Bronchial smooth muscle cell (primary cell): Measurements from ENCODE around the gene SPINK7. TPM values are rescaled to one million over a fixed set of nuclear protein-coding genes. Genes with fewer than 3 reads are reported as not detected.

Source experiments
- total RNA-seq: library from RNA; depleted of rRNA; stranded (reverse); fragments of >200 nt; gene quantifications from 2 replicates; pipeline ENCODE4 v1.2.1, GENCODE V29; 2014

The SPINK7 gene
- not detected in 2 replicates for total RNA-seq

DNA sequence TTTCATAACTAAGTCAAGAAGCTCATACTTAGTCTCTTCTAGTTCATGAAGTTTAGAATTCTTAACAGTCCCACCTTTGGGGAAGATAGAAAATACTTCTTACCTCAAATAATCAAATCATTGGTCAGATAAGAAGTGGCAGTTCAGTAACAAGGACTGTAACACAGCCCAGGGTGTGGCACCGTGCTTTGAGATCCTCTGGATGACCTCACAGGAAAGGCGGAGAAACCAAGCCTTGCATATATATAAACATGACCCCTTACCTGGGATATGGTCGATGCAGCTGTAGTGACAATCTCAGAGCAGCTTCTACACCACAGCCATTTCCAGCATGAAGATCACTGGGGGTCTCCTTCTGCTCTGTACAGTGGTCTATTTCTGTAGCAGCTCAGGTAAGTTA is at the start of gene SPINK7:
Gene SPINK7 (plus strand): TSS at position 271 of the 400 bp plus-strand sequence. CDS start 61 bp downstream, at position 332.

GRCh38 chr5:148268566-148268965 is 43.7 kb upstream of the SPINK7 start, which contains the start of gene SPINK13:
SPINK13 (plus strand) TSS chr5:148268794; CDS start chr5:148270073, 1,279 bp downstream.

GRCh38 chr5:148335259-148335658 is 23.0 kb downstream of the SPINK7 start, which contains the start of gene SPINK9:
SPINK9 (plus strand) TSS chr5:148335559; CDS start chr5:148335614, 55 bp downstream.

Other genes with a start within 250 kb of the SPINK7 start
- gene SPINK5, start 248.4 kb upstream of the SPINK7 start, total RNA-seq, result under 0.01 and 0.09 TPM in 2 replicates
- not detected in 2 replicates for gene SPINK14, start 143.9 kb upstream of the SPINK7 start, total RNA-seq
- not detected in 2 replicates for gene SPINK6, start 109.4 kb upstream of the SPINK7 start, total RNA-seq
- gene MARCOL, start 73.9 kb upstream of the SPINK7 start, total RNA-seq, result not detected in 2 replicates
- gene SPINK13, start 43.6 kb upstream of the SPINK7 start, total RNA-seq, result not detected in 2 replicates
- gene SPINK9, start 23.1 kb downstream of the SPINK7 start, total RNA-seq, result not detected in 2 replicates
- gene FBXO38, start 71.5 kb downstream of the SPINK7 start, total RNA-seq, result 46.9 and 54.4 TPM in 2 replicates